Activated CD4-positive, alpha-beta T cell treated with anti-CD3 and anti-CD28 coated beads for 36 hours (primary cell): ENCODE data around the gene MYO18A. TPM values are rescaled to one million over a fixed set of nuclear protein-coding genes. Genes with fewer than 3 reads are reported as not detected.
"Not testable (repeated sequence)": the region's sequence is repeated elsewhere in the genome, so short reads cannot be mapped to it uniquely, and the experiment has no call there.

Experiments used
- ATAC-seq: fragments of 200-7000 bp; cut with Tn5 transposase; one replicate; pipeline ENCODE4 v1.10.0; 2021; ENCODE audit warnings: mild to moderate bottlenecking, moderate library complexity
- CTCF ChIA-PET: fragments of 350-600 bp; sonication (Branson Sonifier 250); formaldehyde crosslinking; loops from one replicate; lab custom pipeline; 2021; ENCODE audit warnings: antibody characterized with exemption; lab: Charles Lee
- POLR2A ChIA-PET: fragments of 350-600 bp; sonication (Branson Sonifier 250); formaldehyde crosslinking; loops from one replicate; lab custom pipeline; 2021; ENCODE audit warnings: antibody characterized with exemption, inconsistent platforms; lab: Charles Lee
- DNase-seq: peaks from one replicate; pipeline ENCODE4 v3.0.0-alpha.2; 2020
- H3K27ac Mint-ChIP-seq: one replicate; pipeline ENCODE4 v1.8.0; 2021; ENCODE audit warnings: mixed read lengths
- H3K27me3 Mint-ChIP-seq: one replicate; pipeline ENCODE4 v1.8.0; 2021; ENCODE audit warnings: mixed read lengths
- H3K36me3 Mint-ChIP-seq: one replicate; pipeline ENCODE4 v1.8.0; 2021; ENCODE audit warnings: low read depth, mixed read lengths
- H3K4me1 Mint-ChIP-seq: one replicate; pipeline ENCODE4 v1.8.0; 2021; ENCODE audit warnings: mixed read lengths
- H3K4me3 Mint-ChIP-seq: one replicate; pipeline ENCODE4 v1.8.0; 2021; ENCODE audit warnings: mild to moderate bottlenecking, moderate library complexity, mixed read lengths
- H3K9me3 Mint-ChIP-seq: one replicate; pipeline ENCODE4 v1.8.0; 2021; ENCODE audit warnings: low read depth, mixed read lengths
- intact Hi-C, 2 experiments: fragments of 100-400 bp; cut with DNase I in 1 of 2; cut with micrococcal nuclease in 1 of 2; formaldehyde crosslinking; loops; one replicate each; pipeline versions ENCODE4 v1.14.2 to v1.15.1; 2022 to 2024; cut with DNase I, micrococcal nuclease
- total RNA-seq, 2 experiments: library from RNA; stranded (reverse); gene quantifications; one replicate each; pipeline ENCODE4 v1.2.3, GENCODE V29; 2021

Gene MYO18A
- total RNA-seq, 2 experiments from 2014 or later: 31.9 to 38.2 TPM

DNA sequence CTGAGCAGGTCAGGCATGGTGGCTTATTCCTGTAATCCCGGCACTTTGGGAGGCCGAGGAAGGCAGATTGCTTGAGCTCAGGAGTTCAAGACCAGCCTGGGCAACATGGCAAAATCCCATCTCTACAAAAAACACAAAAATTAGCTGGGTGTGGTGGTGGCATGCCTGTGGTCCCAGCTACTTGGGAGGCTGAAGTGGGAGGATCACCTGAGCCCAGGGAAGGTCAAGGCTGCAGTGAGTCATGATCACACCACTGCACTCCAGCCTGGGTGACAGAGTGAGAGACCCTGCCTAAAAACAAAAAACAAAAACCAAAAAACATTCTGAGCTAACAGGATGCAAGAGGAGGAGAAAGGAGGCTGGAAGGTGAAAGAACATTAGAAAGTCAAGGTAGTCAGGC is 33.0 kb downstream of the MYO18A start:
- CTCF ChIA-PET: interaction anchor here (0.6 to 21.7 kb wide), 20 partner anchors 8 to 425 kb away, joined by 3 to 300 read pairs (median 4); partner anchors contain the start of genes MYO18A and NUFIP2
- H3K27me3 Mint-ChIP-seq, ATAC-seq, H3K36me3 Mint-ChIP-seq, DNase-seq, intact Hi-C loops, H3K9me3 Mint-ChIP-seq, H3K4me3 Mint-ChIP-seq: not testable (repeated sequence)
- peak overlapping the region; percentile 71 for H3K27ac Mint-ChIP-seq
- POLR2A ChIA-PET: interaction anchor here (1.2 kb wide), 1 partner anchor 33 kb away, joined by 3 read pairs; the partner anchor contains the start of gene MYO18A
- peaks cover 57% of the 10 kb centered on the region for H3K4me1 Mint-ChIP-seq

DNA sequence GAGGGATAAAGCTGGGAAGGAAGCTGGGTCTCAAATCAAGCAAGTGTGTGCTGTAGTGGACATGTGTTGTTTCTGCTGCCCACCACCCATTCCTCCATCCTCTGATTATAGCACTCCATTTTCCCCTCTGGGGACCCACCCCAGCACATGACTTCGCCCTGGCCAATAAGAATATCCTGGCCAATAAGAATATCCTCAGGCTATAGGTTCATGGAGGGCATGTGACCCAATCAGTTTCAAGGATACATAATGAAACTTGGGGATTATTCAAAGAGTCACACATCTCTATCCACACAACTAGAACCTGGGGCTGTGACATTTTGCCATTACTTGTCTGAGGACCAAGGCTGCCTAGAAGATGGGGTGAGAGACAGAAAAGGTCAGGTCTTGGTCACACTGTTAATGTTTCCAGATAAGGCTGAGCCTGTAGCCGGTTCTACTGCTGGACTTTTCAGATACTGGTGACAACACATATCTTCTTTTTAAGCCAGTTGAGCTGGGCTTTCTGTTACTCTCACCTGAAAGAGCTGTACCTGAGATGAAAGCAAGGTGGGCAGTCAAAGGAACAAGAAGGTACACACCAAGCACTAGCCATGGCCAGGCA is 33.7 kb downstream of the MYO18A start:
- intact Hi-C loops: no loop called here
- no peak overlapping the region for H3K4me3 Mint-ChIP-seq
- no peaks in the 10 kb centered on the region for H3K27me3 Mint-ChIP-seq
- peak; percentile 38 for DNase-seq
- ChIA-PET POLR2A (interaction anchor here (1.1 to 1.7 kb wide), 2 partner anchors 144 to 146 kb away, joined by 4 to 6 read pairs; no protein-coding TSS in a partner anchor), CTCF (interaction anchor here (0.7 to 21.7 kb wide), 22 partner anchors 8 to 470 kb away, joined by 3 to 300 read pairs (median 4); partner anchors contain the start of genes MYO18A and NUFIP2)
- ATAC-seq: peak; percentile 37
- H3K9me3 Mint-ChIP-seq: no peaks in the 10 kb centered on the region
- H3K4me1 Mint-ChIP-seq: peaks cover 61% of the 10 kb centered on the region
- H3K36me3 Mint-ChIP-seq: peaks cover 2% of the 10 kb centered on the region
- peak overlapping the region; percentile 71 for H3K27ac Mint-ChIP-seq

DNA sequence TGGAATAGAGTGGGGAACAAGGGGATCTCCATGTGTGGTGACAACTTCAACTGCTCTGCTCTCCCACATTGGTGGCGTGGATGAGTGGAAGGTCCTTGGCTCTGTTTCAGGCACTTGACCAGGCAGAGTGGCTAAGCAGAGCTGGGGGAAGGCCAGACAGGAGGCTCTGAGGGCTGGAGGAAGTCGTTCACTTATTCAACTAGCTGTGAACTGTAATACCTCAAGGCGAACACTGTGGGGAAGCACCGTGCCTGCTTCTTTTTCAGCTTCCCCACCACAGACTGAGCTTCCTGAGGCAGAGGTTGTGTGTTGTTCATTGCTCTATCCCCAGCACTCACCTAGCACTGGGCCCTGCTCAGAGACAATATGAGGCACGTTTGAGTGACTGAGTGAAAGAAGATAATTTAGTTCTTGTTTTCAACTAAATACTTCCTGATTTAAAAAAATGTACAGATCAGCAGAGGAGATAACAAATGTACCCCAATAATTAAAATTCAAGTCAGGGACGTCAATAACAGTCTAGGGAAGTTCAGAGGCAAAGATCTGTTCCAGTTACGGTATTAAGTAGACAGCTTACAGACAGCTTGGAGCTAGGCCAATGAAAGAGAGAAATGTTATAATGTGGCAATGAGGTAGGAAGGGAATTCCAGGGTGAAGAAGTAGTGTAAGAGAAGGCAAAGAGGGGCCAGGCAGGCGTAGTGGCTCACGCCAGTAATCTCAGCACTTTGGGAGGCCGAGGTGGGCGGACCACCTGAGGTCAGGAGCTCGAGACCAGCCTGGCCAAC is 34.7 kb downstream of the MYO18A start:
- ChIA-PET CTCF (interaction anchor here (0.6 to 21.7 kb wide), 36 partner anchors 7 to 595 kb away, joined by 3 to 300 read pairs (median 4); partner anchors contain the start of genes MYO18A and NUFIP2), POLR2A (interaction anchor here (1.0 to 1.7 kb wide), 6 partner anchors 21 to 149 kb away, joined by 3 to 6 read pairs (median 4); partner anchors contain the start of gene NUFIP2)
- intact Hi-C loops: loop anchor here (1.0 kb wide), 2 partner anchors 21 to 74 kb away; no protein-coding TSS in a partner anchor
- Mint-ChIP-seq H3K27me3 (no peaks in the 10 kb centered on the region), H3K4me3 (no peak overlapping the region), H3K9me3 (no peaks in the 10 kb centered on the region), H3K27ac (peak overlapping the region; percentile 88), H3K4me1 (peaks cover 68% of the 10 kb centered on the region), H3K36me3 (peaks cover 2% of the 10 kb centered on the region)
- ATAC-seq: peak; percentile 65
- DNase-seq: peak; percentile 84

DNA sequence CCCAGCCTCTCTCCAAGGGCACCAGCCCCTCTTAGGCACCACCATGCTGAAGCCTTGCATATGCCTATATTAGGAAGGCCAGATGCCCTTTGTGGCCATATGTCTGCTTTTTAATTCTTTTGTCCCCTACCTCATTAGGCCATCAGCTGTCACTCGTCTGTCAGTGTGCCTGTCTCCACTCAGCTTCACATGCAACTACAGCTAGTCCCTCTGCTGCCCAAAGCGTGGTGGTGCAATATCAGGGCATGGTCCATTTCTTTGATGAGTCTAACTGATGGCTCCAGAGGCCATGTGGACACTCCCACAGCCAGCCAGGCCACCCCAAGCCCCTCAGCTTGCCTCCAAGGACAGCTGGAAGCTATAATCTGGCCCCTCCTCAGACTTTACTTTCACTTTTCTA is 36.3 kb downstream of the MYO18A start:
- no peak overlapping the region for H3K4me3 Mint-ChIP-seq
- ChIA-PET POLR2A (interaction anchor here (1.5 kb wide), 1 partner anchor 20 kb away, joined by 3 read pairs; no protein-coding TSS in a partner anchor), CTCF (interaction anchor here (0.6 to 21.7 kb wide), 11 partner anchors 12 to 242 kb away, joined by 3 to 300 read pairs (median 5); partner anchors contain the start of gene MYO18A)
- no peaks in the 10 kb centered on the region for H3K27me3 Mint-ChIP-seq
- peaks cover 2% of the 10 kb centered on the region for H3K36me3 Mint-ChIP-seq
- H3K4me1 Mint-ChIP-seq: peaks cover 68% of the 10 kb centered on the region
- no peaks in the 10 kb centered on the region for H3K9me3 Mint-ChIP-seq
- ATAC-seq (no peak), DNase-seq (peak; percentile 48)
- intact Hi-C loops: no loop called here
- H3K27ac Mint-ChIP-seq: peak overlapping the region; percentile 49

DNA sequence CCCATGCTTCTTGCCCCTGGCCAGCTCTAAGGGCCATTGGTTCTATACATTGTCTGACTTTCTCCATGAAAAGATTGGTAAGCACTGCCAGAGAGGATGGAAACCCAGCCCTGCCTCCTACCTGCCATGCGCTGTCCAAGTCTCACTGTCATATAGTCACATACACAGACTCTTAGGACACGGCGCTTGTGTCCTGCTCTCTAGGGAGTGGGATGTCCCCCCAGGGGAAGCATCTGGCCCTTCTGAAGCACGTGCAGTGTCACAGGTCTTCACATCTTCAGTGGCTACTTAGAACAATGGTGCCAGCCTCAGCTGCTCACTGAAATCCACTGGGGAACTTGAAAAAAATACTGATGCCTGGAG is 38.7 kb downstream of the MYO18A start:
- Mint-ChIP-seq H3K27ac (peak overlapping the region; percentile 97), H3K27me3 (no peaks in the 10 kb centered on the region), H3K9me3 (no peaks in the 10 kb centered on the region), H3K4me3 (peak overlapping the region; percentile 89), H3K4me1 (peaks cover 72% of the 10 kb centered on the region), H3K36me3 (peaks cover 2% of the 10 kb centered on the region)
- DNase-seq (peak; percentile 44), ATAC-seq (no peak)
- POLR2A ChIA-PET: interaction anchor here (0.6 kb wide), 2 partner anchors 14 to 266 kb away, joined by 3 read pairs; no protein-coding TSS in a partner anchor
- intact Hi-C loops: loop anchor here (2.0 kb wide), 2 partner anchors 151 to 249 kb away; partner anchors contain the start of gene TAOK1 (in 1 of the 2)
- CTCF ChIA-PET: interaction anchor here (1.0 to 21.7 kb wide), 6 partner anchors 6 to 617 kb away, joined by 3 to 300 read pairs (median 35); partner anchors contain the start of gene MYO18A

DNA sequence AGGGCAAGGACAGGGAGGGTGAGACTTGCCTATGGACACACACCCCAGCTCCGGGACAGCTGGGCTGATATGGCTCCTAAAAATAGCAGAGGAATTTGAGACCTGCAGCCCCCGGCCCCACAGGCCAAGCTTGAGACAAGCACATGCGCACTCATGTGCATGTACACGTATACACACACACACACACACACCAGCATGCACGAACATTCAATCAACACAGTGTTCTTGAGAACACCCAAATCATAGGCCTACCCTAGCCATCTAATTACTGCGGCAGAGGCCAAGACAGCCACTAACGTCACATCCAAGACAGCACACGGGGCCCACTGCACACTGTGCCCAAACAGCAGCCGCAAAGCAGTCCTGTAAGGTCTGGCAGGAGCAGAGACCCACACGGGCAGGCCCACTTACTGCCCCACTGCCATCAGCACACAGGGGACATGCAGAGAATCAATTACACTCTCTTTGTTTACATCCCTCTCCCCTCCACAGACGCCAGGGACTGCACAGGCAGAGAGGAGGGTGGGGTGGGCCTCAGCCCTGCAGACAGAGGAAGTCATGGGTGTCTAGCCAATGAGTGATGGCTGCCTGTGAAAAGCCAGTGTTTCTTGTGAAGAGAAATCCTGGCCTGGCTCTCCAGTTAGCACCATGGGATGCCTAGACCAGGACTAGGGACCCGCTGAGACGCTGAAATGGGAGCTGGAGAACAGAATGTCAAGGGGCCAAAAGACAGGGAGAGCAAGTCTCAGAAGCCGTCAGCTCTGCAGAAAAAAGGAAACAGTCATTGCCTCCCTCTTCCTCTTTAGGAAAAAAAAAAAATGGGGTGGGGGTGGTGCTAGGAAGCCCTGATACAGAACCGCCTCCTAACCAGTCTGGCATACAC is 39.3 kb downstream of the MYO18A start:
- intact Hi-C loops: loop anchor here (1.0 to 2.0 kb wide), 6 partner anchors 7 to 250 kb away; partner anchors contain the start of gene TAOK1 (in 1 of the 2)
- peak overlapping the region; percentile 97 for H3K27ac Mint-ChIP-seq
- peaks cover 74% of the 10 kb centered on the region for H3K4me1 Mint-ChIP-seq
- ChIA-PET CTCF (interaction anchor here (0.5 to 21.7 kb wide), 13 partner anchors 7 to 618 kb away, joined by 3 to 300 read pairs (median 4); partner anchors contain the start of gene MYO18A), POLR2A (interaction anchor here (0.6 to 1.8 kb wide), 7 partner anchors 8 to 265 kb away, joined by 3 to 7 read pairs (median 3); partner anchors contain the start of genes NUFIP2 and PHF12)
- H3K4me3 Mint-ChIP-seq: peak overlapping the region; percentile 89
- H3K27me3 Mint-ChIP-seq: no peaks in the 10 kb centered on the region
- H3K36me3 Mint-ChIP-seq: peaks cover 2% of the 10 kb centered on the region
- ATAC-seq (no peak), DNase-seq (peak; percentile 67)
- H3K9me3 Mint-ChIP-seq: no peaks in the 10 kb centered on the region

DNA sequence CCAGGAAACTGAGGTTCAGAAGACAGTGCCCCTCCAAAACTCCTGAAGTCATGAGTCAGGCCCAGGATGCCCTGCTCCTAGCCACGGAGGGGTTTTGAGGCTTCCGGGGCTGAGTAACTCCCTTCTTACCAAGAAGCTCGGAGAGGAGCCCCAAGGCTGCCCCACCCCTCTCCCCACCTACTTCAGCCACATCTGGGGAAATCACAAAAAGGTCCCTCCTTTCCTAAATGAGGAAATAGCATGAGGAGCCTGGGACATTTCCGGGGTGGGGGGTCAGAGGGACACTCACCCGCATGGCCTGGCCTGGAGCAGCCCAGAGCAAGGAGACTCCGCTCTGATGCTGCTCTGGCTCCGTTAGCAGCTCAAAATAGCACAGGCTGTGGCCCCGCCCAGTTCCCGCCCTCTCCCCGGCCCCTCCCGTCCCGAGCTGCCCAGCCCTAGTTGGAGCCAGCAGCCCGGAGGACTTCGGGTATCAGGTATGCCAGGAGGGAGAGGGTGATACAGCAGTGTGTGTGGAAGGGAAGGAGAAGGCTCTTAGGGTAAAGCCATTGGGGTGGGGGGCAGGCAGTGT is 40.1 kb downstream of the MYO18A start:
- intact Hi-C loops: loop anchor here (1.0 to 2.0 kb wide), 6 partner anchors 8 to 251 kb away; partner anchors contain the start of gene TAOK1 (in 1 of the 2)
- POLR2A ChIA-PET: interaction anchor here (0.6 to 1.8 kb wide), 6 partner anchors 9 to 190 kb away, joined by 3 to 7 read pairs (median 4); partner anchors contain the start of genes NUFIP2 and PHF12
- peak; percentile 92 for DNase-seq
- H3K36me3 Mint-ChIP-seq: peaks cover 2% of the 10 kb centered on the region
- peak overlapping the region; percentile 97 for H3K27ac Mint-ChIP-seq
- CTCF ChIA-PET: interaction anchor here (0.5 to 21.7 kb wide), 10 partner anchors 8 to 414 kb away, joined by 3 to 300 read pairs (median 4); partner anchors contain the start of gene MYO18A
- H3K27me3 Mint-ChIP-seq: no peaks in the 10 kb centered on the region
- ATAC-seq: peak; percentile 60
- peak overlapping the region; percentile 89 for H3K4me3 Mint-ChIP-seq
- H3K4me1 Mint-ChIP-seq: peaks cover 74% of the 10 kb centered on the region
- no peaks in the 10 kb centered on the region for H3K9me3 Mint-ChIP-seq

DNA sequence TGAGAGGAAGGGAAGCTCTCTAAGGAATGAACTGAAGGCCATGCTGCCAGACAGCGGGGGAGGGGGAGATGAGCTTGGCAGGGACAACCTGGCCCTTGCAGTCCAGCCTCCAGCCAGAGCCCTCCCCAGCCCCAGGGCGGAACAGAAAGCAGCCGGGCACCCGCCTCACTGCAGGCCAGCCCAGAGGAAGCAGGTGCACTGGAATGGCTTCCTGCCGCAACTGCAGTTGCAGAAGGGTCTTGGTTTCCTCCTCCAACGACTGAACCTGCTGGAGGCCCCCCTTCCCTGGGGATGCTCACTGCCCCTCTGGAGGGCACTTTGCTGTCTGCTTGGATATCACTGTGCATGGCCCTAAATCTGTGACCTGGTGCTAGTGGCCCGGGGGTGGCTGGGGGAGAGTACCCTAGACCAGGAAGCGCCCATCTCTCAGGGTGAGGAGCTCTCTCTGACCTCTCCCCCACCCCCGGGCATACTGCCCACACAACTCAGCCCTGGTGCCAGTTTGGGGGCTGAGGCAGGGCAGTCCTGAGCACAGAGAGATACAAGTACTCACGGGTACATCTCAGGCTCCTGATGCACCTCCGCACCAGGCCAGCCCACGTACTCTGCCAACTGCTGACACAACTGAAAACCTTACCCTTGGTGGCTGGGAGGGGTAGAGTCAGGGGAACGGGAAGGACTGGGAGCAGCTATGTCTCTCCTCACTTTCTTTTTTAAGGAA is 41.1 kb downstream of the MYO18A start:
- Mint-ChIP-seq H3K27ac (peak overlapping the region; percentile 97), H3K4me1 (peaks cover 73% of the 10 kb centered on the region), H3K4me3 (peak overlapping the region; percentile 89), H3K27me3 (no peaks in the 10 kb centered on the region), H3K9me3 (no peaks in the 10 kb centered on the region), H3K36me3 (peaks cover 2% of the 10 kb centered on the region)
- ATAC-seq (peak; percentile 14), DNase-seq (peak; percentile 72)
- POLR2A ChIA-PET: interaction anchor here (0.6 to 1.8 kb wide), 3 partner anchors 11 to 155 kb away, joined by 3 to 7 read pairs (median 7); partner anchors contain the start of gene NUFIP2
- intact Hi-C loops: loop anchor here (1.0 to 5.0 kb wide), 5 partner anchors 14 to 428 kb away; partner anchors contain the start of genes ABHD15 (in 1 of the 2), FLOT2 (in 1 of the 2), NEK8 (in 1 of the 2) and TP53I13 (in 1 of the 2)
- CTCF ChIA-PET: interaction anchor here (0.5 to 21.7 kb wide), 8 partner anchors 9 to 413 kb away, joined by 3 to 300 read pairs (median 11); partner anchors contain the start of gene MYO18A
